Fibroblast of skin of right quadriceps (primary cell): ENCODE results near the gene PIM3.

Source experiments
- DNase-seq: peaks from one replicate; pipeline ENCODE4 v3.0.0-alpha.2; 2013

PIM3 gene

DNA sequence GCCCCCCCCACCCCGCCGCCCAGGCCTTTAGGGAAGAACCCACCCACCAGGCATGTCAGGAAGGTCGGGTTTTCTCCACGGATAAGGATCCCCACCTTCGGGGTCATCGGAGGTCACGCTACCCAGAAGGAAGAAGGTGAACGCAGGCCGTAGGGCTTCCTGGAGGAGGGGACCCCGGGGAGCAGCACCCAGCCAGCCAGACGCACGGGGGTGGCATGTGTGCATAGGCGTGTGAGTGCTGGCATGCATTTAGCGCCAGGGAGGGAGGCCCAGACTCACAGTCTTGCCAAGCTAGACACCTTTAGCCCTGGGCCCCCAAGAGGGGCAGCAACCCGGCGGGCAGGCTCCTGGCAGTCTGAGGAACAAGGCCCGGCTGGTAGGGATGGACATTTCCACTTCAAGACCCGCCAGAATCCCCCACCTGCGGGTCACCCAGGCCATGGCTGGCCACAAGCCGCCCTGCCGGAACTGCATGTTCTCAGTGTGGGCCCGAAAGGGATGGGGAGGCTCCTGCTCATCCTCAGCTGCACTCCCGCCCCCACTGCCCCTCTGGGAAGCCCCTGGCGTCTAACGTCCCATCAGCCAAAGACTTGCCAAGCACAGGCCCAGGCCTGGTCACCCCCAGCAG lies 16.7 kb upstream of the PIM3 start:
- DNase-seq, result no peak

DNA sequence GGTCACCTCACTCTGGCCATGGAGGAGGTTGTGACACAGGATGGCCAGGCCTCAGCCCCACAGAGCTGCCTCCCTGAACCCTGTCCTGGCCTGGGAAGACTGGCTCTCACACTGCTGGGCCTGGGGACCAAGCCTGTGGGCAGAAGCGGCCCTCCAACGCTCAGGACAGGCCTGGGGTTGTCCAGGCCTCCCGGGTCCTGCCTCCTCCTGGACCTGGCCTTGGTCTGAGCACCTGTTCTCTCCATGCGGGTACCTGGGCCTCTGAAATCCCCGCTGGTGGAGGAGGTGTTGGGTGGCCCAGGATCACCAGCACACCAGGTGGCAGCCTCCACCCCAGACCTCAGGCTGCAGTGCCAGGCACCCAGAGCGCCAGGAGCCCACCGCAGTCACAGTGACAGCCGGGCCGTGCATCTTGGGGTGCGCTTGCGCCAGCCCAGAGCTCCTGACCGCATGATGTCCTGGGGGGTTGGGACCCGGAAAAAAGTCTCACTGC lies 16.1 kb upstream of the PIM3 start:
- DNase-seq, result no peak

DNA sequence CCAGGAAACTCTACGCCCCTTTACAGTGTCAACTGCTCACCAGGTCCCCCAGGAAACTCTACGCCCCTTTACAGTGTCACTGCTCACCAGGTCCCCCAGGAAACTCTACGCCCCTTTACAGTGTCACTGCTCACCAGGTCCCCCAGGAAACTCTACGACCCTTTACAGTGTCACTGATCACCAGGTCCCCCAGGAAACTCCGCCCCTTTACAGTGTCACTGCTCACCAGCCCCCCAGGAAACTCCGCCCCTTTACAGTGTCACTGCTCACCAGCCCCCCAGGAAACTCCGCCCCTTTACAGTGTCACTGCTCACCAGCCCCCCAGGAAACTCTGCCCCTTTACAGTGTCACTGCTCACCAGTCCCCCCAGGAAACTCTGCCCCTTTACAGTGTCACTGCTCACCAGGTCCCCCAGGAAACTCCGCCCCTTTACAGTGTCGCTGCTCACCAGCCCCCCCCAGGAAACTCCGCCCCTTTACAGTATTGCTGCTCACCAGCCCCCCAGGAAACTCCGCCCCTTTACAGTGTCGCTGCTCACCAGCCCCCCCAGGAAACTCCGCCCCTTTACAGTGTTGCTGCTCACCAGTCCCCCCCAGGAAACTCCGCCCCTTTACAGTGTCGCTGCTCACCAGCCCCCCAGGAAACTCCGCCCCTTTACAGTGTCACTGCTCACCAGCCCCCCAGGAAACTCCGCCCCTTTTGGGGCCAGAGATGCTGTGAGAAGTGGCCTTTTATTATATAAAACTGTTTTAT lies 15.4 kb upstream of the PIM3 start:
- DNase-seq, result peak; percentile 49

DNA sequence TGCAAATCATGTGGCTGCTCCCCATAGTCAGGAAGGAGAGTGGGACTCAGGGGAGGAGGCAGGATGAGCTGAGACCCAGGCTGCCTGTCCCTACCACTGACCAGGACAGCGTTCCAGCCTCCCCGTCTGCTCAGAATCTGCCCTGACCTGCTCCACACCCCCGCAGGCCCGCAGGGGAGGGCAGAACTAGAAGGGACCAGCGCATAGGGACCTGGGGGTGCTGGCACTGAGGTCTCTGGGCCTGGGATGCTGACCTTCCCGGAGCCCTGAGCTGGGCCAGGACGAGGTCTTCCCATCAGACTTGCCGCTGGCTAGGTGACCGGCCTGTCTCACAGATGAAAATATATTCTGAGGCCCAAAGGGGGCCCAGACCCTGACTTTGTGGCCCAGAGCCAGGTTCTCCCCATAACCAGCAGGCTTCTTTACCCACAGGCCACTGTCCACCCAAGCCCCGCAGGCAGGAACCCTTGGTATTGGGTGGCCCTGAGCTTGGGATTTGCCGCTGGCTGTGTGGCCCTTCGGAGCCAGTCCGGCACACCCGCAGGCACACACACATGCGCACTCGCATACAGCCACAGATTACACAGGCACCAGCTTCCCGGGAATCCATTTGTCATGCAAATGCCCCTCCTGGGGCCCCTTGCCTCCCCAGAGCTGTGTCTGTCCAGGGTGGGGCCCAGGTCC lies 13.8 kb upstream of the PIM3 start:
- DNase-seq, result no peak

DNA sequence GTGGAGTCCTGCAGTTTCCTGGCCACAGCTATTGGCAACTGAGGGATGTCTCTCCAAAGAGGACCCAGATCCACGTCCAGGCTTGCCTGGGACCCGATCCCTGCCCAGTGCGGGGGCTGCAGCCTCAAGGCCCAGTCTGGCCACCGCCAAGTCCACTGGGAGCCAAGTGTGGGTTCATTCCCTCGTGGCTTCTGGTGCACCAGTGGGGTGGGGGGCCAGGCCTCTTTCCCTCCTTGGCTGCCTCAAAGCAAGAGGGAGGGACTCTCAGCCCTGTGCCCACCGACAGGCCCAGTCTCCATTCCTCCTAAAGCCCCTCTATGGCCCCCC lies 13.3 kb upstream of the PIM3 start:
- DNase-seq, result no peak

DNA sequence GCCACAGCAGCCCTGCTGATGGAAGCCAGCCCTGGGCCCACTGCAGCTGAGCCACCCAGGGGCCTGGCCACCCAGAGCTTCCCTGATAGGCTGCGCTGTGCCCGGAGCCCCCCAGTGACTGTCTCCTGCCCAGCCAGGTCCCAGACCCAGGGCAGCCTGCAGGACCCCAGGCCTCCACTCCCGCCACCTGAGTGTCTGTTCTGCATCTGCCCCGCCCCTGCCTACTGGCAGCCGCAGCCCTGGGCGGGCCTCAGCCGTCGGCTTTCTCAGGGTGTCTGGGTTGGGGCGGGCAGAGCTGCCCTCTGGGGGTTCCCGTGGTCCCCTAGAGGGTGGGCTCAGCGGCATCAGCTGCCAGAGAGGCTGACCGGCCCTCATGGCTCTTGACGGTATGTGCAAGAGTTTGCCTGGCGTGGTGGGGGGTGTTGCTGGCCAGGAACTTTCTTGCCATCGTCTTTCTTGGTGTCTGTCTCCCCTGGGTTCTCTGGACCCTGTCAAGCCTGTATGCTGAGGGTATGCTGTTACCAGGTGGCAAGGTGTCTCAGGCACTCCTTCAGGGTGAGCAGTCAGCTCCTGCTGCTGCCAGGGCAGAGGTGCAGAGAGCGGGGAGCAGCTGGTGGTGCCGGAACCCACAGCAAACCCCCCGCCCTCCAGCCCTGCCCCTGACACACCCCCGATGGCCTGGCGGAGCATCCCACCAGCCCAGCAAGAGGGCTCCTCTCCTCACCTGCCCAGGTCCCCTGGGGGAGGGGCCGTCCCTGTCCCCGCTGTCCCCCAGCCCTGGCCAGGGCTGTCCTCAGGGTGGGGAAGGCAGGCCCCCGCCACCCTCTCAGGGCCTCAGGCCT lies 12.2 kb upstream of the PIM3 start:
- DNase-seq, result no peak

DNA sequence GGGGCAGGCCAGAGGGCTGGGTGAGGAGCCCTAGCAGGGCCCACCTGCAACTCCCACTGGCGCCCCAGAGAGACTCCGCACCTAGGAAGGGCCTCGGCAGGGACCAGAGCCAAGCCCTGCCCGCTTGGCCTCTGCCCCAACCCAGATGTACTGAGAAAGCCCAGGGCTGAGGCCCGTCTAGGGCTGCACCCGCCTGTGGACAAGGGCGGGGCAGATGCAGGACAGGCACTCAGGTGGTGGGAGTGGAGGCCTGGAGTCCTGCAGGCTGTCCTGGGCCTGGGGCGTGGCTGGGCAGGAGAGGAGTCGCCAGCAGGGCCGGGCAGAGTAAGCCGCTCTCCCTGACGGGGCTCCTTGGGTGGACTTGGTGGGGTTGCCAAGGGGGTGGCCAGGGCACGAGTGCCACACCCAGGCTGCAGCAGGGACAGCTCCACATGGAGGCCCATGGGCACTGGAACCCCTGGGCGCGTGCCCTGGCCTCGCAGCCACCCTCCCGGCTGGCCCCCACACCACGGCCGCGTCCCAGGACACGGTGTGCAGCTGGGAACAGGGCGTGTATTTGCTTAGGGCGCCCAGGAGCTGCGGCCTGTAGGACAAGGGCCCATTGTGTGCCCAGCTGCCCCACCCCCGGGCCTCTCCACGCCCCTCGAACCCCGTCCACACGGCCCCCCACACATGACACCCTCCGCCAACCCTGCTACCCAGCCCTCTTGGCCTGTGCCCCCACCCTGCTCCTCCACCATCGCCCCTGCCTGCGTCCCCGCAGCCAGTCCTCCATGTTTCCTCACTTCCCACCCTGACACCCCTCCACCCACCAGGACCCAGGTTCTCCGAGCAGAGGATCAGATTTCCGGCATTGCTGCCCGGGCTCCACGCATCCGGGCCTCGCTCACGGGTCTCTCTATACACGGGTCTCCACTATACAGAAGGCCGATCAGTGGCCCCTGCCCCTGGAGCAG lies 11.3 kb upstream of the PIM3 start:
- no peak for DNase-seq

DNA sequence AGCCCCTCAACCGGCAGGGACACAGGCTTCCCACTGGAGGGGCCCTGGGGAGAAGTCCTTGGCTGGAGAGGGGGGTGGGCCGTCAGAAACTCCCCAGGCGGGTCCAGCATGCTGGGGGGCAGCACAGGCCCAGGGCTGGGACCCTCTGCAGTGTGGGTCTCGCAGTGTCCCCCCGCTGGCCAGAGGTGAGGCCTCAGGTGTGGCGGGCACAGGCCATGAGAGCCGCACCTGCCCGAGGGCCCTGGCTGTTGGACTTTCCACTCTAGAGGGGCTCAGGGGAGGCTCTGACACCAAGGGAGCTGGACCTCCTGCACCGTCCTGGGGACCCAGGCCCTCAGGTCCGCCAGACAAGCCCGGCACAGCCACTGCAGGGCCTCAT lies 10.7 kb upstream of the PIM3 start:
- DNase-seq, result no peak

DNA sequence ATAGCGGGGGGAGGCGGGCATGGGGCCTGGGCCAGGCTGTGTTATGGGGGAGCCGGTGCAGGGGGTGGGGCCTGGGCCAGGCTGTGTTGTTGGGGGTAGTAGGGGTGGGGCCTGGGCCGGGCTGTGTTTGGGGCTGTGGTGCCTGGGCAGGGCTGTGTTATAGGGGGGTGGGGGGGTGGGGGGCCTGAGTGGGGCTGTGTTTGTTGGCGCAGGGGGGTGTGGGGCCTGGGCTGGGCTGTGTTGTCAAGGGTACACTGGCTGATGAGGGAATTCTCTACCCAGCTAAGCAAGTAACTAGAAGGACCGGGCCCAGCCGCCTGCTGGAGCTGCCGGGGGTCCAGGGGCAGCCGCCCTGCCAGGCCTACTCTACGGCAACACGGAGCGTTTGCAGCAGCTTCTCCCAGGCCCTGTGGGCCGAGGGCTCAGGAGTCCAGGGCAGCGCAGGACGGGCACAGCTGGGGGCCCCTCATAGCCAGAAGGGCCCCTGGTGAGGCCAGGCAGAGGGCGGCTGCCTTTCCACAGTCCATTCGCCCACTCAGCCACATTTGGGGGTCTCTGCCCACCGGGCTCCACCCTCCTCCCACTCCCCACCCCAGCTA lies 10.1 kb upstream of the PIM3 start:
- DNase-seq, result no peak

DNA sequence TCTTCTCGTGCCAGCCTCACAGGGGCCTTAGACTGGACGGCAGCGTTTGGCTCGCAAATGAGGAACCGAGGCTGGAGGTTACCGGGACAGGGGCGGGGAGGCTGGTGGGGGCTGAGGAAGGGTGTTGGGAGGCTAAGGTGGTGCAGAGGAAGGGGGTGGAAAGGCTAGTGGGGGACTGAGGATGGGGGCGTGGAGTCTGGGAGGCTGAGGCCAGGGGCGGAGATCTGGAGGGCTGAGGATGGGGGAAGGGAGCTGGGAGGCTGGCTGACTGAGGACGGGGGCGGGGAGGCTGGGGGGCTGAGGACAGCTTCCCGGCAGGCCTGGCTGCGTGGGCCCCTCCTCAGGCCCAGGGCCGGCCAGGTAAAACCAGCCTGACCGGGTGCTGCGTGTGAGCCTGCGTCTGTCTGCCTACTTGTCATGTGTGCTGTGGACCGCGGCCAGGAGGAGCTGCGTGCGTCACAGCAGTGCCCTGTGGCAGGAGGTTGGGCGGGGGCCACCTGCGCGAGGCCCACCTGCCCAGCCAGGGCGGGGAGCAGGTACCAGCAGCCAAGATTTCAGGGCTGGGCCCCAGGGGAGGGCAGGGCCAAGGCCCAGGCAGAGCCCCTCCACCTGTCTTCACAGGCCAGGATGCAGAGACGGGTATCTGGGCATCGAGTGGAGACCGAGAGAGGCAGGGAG lies 9.4 kb upstream of the PIM3 start:
- DNase-seq, result no peak

DNA sequence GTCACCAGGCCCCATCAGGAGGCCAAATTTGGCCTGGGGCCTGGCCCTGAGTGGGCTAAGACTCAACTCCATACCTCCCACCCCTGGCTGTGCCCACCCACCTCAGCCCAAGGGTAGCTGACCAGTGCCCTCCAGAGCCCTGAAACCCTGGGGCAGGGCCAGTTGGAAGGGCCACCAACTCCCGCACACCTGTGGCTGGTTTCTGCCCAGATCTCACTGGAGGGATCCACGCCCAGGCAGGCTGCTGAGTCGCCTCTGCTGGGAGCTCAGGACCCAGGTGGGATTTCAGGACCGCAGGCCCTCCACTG lies 8.9 kb upstream of the PIM3 start:
- DNase-seq, result no peak

DNA sequence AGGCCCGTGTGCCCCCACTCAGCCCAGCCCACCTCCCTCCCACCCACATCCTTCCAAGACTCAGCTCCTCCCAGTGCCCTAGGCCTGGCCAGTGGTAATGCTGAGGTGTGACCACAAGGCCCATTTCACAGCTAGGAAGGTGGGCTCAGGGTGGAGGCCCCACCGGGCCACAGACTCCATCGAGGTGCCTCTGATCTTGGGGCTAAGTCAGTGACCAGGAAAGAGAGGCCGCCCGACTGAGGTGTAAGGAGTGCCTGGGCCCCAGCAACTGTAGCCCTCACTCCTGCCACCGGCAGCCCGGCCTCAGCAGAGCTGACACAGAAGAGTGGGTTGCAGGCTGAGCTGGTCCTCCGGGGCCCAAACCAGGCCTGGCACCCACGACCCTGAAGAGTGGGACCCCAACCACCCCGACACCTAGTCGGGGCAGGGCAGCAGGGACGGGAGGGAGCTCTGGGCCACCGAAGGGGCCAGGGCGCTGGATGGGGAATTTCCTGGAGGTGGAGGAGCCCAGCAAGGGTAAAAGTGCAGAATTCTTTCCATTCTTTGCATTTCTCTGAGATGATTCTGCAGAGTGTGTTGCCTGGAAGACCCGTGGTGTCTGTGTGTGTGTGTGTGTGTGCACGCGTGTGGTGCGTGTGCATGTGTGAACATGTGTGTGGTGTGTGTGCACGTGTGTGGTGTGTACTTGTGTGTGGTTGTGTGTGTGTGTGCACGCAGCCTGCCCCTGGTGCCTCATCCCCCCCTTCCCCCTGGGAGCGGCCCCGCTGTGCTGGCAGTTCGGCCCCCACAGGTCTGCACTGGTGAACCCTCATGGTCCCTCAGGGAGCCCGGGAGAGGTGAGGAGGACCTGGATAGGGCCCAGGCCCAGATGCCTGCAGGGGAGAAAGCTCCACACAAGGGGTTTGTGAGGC lies 8.3 kb upstream of the PIM3 start:
- peak; percentile 92 for DNase-seq

DNA sequence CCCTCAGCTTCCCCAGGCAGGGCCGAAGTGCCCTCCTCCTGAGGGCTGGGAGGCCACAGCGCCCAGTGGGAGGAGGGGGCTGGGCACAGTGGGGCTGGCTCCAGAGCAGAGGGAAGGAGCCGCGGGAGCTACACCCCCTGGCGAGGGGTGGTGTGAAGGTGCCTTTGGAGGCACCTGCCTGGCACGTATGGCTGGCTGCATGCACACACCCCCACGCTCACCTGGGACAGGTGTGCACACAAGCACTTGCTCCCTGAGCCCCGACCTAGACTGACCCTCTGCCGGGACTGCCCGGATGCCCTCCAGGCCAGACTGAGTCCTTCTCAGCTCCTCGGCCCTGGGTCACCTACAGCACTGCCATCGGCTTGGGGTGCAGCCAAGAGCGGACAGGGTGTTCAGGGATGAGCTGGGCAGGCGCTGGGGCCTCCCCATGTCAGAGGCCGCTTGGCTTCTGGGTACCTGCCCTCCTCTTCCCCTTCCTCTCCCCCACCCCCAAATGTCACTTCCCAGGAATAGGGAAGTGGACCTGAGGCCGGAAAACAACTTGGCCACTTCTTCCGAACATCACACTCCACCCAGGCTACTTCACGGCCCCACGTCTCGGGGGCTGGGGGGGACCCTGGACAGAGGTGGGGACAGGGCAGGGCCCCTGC lies 7.4 kb upstream of the PIM3 start:
- no peak for DNase-seq

DNA sequence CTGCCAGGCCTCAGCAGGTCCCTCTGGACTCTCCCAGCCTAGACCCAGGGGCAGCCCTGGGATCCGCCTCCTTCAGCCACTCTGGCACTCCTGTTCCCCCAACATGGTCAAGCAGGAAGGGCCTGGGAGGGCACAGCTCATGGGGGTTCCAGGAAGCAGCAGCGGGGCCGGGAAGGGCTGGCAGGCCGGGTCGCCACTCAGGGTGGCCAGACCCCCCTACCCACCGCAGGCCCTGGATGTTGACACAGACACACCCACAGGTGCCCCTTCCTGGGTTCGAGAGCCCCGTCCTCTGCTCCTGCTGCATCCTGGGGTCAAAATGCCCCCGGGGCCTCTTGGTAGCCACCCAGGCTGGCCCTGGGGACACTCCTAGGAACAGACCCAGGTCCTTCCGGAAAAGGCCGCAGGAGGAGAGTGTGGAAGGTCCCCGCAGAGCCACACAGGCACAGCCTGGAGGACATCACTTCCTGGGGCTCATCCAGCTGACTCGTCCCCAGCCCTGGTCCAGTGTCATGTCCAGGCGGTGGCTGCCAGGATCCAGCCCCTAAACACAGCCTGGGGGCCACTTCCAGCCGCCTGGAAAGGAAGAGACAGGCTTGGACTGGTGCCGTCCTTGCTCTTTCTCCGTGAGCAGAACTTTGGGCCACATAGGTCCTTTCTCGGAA lies 6.8 kb upstream of the PIM3 start:
- DNase-seq, result no peak

DNA sequence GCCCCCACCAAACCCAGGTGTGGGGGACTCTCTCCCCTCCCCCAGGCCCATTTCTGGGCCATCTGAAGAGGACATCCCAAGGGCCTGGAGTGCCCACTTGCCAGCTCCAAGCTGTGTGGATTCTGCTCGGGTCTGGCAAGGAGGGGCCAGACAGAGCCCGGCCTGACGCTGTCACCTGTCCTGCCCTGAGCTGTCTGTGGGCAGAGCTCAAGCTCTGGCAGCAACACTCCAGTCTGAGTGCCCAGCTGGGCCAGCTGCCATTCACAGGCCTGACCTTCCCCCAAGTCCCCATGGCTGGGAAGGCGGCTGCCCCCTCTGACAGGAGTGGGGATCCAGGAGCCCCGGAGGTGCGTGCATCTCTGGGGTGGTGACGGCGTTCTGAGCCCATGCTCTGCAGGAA lies 6.2 kb upstream of the PIM3 start:
- DNase-seq, result no peak

DNA sequence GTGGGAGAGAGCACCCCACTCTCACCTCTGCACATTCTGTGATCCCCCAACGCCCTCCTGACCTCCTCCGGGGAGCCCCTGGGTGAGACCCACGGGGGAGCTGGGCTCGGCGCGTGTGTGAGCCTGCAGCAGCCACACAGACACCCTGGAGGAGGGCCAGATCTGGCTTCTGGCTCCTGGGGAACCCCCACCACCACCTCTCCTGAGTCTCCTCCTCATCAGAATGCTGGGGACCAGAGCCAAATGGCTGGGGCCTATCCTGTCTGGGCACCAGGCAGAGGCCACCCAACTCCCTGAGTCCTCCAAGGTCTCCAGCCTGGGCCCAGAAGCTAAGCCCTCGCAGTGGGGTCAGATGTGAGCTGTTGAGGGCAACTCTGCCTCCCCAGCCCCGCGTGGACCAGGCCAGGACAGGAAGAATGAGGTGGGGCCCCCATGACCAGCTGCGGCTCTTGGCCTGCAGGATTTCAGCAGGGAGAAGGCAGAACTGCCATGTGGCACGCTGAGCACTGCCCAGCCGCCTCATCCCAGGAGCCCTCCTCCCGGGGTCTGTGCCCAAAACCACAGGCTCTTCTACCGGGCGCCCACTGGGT lies 5.5 kb upstream of the PIM3 start:
- DNase-seq, result no peak

DNA sequence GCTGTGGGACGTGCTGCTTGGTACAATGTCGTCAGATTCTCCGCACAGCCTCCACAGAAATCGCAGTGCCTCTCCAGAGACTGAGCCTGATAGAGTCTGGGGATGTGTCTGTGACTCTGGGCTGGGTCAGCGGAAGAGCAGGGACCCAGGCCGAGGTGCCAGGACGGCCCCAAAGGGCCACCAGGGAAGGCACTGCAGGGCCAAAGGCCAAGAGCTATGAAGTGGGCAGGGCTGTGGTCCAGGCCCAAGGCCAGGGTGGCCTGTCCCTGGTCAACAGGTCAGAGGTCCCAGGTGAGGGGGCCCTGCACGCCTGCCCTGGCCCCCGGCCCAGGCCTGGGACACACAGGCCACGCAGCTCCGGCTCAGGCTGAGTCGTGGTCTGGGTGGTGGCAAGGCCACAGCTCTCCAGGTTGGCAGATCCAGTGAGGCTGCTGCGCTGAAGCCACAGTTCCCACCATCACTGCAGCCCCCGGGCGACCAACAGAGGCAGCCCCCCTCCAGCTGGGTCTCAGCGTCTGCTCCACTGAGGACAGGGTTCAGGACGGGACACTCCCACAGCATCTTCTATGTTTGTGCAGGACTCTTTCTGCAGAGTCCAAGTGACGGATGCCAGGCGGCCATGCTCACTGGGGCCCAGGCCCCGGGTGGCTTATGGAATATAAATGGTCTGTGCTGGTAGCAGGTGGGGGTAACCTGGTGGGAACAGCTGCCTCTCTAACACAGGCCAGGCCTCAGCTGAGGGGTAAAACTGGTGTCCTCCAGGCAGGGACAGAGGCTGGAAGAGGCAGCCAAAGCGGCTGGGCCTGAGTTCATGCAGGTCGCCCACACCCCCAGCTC lies 4.8 kb upstream of the PIM3 start:
- DNase-seq, result no peak

DNA sequence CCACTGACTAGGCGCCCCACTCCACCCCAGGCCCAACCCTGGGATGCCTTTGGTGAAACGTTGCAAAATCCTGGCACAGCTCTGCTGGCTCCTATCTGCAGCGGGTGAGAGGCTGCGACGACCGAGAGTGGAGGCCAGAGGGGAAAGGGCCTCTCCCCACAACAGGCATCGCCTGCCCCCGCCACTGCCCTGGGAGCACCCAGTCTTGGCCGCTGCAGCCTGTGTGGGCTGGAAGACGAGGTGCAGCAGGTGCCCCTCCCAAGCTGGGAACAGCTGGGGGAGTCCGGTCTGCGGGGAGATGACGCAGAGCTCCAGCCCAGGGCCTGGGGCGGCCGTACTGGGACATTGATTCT lies 4.2 kb upstream of the PIM3 start:
- no peak for DNase-seq
